PC-3 (cell line): ENCODE results near the gene STON1.

Experiments used
- CTCF ChIP-seq: fragments of 300-600 bp; sonication (generic); conservative IDR thresholded peaks from 2 replicates; pipeline ENCODE4 v1.5.1; 2017; ENCODE audit warnings: antibody characterized with exemption, low read depth, mild to moderate bottlenecking, low read length
- EZH2 ChIP-seq: fragments of 300-600 bp; sonication (generic); IDR thresholded peaks from one replicate; pipeline ENCODE4 v1.6.1; 2017; ENCODE audit warnings: antibody characterized with exemption, mild to moderate bottlenecking, low read length; ENCODE audit not compliant: unreplicated experiment
- EZH2phosphoT487 ChIP-seq: fragments of 300-600 bp; sonication (generic); IDR thresholded peaks from 2 replicates; pipeline ENCODE4 v1.6.1; 2018; ENCODE audit warnings: mild to moderate bottlenecking, antibody characterized with exemption, low read length, borderline replicate concordance

DNA sequence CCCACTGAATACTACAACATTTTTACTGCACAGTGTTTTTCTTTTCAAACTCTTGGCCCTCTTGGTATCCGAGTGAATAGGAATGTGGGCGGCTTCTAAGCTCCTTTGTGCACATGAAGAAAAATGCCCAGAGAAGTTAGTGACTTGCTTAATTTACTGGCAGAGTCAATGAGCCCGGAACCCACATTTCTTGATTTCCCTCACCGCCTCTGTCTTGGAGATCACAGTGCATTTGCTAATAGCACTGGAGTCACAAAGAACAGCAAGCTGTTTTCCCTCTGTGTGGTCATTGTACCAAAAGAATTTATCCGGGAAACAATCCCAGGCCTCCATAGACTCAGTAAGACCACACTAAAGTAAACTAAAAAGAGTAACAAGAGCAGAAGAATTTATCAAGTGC is 18.9 kb downstream of the STON1 start:
- TF ChIP-seq CTCF (no peak), EZH2 (no peak), EZH2phosphoT487 (no peak)
